ENCODE measurements around the gene RAPH1.
"Not testable (repeated sequence)": the region's sequence is repeated elsewhere in the genome, so short reads cannot be mapped to it uniquely, and the experiment has no call there.

RAPH1 gene

DNA sequence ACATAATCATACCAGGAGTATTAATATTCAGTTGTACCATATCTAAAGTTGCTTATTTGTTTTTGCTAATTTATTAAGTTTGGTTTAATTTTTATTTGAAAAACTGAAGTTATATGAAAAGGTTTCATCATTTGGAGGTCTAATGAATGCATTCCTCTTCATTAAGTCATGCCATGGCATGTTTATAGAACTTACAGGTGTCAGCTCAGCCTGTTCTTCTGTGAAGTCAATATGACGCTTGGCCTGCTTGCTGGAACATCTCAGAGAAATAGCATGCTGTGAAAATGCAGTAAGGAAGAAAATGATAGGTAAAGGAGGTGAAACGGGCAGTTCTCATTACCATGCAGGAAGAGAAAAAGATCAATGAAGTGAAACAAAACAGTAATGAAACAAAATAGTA, 58.2 kb downstream of the RAPH1 start:
- no peak for DNase-seq

DNA sequence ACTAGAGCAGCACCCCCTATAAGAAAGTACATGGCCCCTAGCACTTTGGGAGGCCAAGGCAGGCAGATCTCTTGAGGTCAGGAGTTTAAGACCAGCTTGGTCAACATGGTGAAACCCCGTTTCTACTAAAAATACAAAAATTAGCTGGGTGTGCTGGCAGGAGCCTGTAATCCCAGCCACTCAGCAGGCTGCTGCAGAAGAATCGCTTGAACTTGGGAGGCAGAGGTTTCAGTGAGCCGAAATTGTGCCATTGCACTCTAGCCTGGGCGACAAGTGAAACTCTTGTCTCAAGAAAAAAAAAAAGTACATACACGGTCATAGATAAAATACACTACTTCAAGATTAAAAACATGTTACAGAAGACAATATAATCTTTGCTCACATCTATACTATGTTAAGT, 63.8 kb downstream of the RAPH1 start:
- no peak for DNase-seq

DNA sequence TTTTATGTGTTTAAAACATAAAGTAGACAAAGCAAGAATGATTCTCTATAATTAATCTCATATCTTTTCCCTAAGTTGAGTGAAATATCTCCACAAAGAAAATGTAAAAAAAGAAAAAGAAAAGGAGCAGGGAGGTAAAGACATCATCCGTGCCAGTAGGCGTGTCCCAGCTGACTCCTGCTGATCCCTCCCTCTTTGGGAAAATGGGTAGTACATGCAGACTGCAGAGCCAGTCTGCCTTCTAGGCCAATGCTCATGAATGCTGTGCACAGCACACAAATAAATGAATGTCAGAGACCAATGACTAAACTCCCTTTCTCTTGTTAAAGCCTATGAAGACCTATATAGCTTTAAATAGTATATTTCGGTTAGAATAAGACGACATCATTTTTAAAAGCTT, 64.7 kb downstream of the RAPH1 start:
- DNase-seq: no peak

DNA sequence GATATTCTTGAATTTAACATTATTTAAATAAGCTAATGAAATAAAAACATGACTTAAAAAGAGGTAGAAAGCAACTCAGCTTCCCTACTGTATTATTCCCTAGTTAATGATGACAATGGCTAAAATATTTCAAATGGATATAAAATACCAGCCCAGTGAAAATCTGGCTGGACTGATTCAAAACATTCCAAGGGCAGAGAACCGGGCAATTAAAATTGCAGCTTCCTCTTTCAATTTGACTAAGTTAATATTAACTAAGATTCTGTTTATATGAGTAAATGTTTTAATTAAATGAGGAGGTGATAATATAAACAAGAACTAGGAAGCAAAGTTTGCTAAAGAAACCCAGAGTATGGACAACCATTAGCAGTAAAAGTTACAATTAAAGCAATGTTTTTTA, 65.6 kb downstream of the RAPH1 start:
- DNase-seq: no peak

DNA sequence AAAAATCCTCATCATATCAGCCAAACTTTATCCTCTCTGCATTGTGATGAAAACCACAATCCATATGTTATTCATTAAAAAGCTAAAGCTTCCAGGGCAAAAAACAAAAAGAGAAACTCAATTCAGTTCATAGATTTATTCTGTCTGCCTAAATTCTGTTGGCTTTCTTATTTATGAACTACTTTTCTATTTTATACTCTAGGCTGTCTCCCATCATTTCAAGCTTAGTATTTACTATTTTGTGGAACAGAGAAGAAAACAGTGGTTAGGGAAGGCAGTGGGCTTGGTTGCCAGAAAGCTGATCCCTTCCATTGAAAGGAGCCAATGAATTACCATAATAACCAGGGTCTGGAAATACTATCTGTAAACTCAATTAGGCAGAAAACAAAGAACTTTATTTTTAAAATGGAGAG, 71.8 kb downstream of the RAPH1 start:
- DNase-seq: no peak

DNA sequence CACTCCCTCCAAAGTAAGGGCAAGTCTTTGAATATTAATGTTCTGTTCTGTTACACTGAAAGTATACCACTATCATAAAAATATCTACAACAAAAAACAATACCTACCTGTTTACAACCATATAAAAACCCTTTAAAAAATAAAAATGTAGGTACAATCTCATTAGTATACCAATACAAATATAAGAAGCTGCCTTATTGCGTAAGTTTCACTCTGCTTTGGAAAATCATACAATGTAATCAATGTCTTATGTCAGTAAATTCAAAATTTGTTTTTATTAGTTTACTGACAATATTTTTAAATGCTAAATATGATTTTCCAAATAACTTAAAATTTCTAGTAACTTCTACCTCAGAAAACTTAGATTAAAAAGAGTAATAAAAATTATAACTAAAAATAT, 72.8 kb downstream of the RAPH1 start:
- no peak for DNase-seq

DNA sequence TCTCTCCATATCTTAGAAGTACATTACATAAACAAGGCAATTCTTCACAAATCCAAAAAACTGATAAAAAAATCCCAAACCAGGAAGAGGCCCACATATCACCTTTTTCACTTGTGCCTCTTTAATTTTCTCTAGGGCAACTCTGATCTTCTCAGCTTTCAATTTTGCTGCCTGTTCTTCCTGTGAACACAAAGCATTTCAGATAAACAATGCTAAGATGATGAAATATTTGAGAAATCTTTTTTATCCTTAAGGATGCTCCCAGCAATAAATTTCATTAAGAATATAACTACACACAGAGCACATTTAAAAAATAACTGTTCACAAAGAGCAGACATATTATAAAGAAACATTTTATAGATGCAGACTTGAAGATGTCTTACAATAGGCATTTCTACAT, 73.4 kb downstream of the RAPH1 start:
- no peak for DNase-seq

DNA sequence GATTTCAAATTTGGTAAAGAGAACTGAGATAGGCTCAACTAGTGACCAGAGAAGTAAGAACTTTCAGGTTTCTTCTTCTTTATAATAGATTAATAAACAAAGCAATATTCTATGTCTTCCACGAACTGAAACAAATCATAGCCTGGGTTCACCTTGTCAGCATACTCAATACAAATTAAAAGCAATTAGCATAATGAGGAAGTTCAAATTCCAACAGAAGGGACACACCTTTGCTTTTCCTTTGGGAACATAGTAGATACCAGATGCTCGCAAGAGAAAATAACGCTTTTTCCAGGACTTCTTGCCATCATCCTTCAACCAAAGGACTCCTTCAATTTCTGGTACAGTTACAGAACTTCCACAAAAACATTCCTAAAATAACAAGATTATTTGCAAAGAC, 79.9 kb downstream of the RAPH1 start:
- DNase-seq: no peak

DNA sequence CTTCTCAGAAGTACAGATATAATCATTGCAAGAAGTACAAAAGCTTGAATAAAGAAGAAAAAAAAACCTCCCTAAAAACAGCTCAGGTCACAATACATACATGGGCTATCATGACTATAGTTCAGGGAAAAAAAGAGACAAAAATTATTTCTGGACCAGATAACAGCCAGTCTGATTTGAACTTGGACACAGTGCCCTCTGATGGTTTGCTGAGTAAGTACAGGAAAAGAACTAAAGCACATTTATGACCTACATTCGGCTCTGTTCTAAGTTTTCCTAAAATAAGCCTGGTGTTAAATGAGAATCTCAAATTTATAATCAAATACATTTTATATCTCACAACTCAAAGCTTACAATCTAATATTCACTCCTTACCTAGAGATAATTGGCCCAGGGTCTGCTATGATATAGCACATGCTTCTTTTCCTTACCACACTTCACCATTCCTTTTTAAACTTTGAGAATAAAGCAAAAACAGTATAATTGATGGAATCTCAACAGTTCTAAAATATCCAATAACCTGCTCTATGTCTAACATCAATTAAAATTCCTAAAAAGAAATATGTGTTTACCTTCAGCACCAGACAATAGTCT, 81.1 kb downstream of the RAPH1 start:
- DNase-seq: peak; percentile 28

DNA sequence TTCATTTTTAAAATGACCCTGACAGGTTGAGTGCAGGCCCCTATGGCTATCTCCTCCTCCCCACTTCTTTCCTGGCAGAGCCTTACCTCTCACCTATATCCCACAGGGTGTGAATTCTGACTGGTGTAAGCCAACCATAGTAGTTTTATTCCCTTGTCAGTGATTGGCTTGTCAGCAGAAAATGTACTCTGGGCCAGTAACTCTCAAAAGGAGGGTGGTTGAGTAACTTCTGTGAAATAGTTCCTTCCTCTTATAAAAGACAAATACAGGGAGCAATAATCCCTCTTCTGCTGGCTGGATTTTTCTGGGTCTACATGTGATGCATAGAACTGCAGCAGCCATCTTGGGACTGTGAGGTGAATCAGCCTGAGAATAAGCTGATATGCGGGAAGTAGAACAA, 83.4 kb downstream of the RAPH1 start:
- DNase-seq: no peak

DNA sequence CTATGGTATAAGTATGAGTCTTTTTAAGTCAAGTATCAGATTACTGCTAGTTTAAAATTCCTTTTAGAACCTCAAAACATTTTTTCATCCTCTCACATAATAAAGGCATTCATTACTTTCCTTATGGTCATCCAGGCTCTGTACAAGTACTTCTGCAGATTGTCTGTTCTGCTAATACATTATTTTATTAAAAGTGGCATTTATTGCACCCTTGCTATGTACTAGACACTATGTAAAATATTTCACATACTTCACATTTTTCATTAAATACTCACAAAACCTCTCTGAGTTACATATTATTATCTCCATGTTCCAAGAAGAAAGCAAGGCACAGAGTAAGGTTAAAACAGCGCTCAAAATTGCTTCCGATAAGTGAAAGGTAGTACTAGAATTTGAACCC, 84.1 kb downstream of the RAPH1 start:
- no peak for DNase-seq

DNA sequence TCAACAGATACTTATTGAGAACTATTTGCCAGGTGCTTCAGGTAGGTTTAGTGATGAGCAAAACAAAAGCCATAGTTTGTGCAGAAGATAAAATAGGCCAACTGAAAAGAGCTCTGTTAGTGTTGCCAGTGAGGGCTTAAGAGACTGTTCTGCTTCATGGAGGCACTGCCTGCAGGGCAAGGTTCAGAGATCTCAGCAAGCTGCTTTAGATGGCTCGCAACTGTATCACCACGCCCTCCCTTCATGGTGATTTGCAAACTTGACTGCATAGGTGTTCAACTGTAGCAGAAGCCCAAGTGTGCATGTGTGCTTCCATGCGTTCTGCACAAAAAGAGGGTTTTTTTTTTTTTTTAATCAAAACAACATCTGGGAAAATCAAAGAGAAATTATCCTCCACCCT, 84.5 kb downstream of the RAPH1 start:
- no peak for DNase-seq

DNA sequence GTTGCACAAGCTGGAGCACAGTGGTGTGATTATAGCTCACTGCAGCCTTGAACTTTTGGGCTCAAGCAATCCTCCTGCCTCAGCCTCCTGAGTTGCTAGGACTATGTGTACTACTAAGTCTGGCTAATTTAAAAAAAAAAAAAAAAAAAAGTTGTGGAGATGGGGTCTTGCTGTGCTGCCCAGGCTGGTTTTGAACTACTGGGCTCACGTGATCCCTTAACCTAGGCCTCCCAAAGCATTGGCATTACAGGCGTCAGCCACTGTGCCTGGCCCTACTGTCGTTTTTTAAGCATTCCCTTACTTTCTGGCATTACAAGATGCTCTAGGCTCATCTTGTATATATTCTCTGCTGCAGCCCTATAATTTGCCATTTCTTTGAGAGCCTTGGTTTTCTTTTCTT, 88.3 kb downstream of the RAPH1 start:
- DNase-seq: no peak

DNA sequence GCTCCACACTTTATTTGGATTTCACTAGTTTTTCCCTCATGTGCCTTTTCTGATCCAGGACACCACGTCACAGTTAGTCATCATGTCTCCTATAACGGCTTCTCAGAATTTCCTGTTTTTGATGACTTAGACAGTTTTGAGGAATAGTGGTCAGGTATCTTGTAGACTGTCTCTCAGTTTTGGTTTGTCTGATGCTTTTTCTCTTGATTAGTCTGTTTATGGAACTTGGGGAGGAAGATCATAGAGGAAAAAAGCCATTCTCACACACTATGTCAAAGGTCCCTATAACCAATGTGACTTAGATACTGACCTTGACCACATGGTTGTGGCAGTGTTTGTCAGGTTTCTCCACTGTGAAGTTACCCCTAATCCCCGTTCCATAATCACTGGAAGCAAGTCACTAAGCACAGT, 89.0 kb downstream of the RAPH1 start:
- no peak for DNase-seq

DNA sequence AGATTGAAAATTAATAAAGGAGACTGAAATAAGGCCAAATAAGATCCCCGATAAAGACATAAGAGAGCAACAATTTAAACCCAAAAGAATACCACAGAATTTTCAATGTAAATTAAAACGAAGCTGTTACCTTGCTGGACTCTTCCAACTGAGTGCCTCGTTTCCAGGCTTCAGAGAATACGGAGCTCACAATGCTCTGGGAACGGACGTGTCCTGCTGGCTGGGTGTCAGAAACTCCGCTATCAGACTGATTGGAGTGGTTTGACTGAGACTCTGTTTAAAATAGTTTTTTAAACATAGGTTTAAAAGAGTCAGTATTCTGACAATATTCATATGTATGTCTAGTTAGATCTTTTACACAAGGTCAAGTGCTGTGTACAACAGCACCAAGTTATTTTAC, 90.4 kb downstream of the RAPH1 start:
- no peak for DNase-seq

DNA sequence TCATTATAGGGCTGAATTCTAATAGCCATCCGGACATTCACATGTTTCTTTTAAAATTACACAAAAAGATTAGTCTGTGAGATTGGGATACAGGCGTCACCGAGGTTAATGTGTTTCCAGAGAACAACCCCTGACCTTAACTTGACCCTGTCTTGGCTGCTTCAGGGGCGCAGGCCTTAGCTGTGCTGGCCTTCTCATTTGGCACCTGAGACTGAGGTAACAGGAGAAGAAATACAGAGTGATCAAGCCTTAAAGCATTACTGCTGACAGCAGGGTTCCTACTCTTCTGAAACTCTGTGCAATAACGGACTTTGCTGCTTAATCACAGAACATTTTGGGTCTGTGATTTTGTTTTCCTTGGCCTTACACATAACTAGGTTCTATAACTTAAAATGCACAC, 92.6 kb downstream of the RAPH1 start:
- DNase-seq: no peak

DNA sequence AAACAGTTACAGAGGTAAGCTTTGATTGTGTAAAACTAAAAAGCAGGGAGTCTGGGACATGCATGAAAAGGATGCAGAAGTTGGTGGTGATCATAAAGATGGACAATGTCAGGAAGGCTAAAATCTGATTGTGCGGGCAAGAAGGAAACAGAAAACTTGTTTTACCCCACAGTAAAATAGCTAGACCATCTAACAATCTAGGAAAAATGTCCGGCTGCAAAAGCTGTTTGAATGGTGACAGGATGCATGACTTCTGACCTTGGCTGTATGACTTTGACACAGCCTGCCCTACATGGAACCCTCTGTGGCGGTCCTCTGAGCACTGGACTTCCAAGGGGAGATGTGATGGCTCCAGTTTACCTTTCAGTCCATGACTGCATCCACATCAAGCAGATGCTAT, 93.6 kb downstream of the RAPH1 start:
- no peak for DNase-seq

DNA sequence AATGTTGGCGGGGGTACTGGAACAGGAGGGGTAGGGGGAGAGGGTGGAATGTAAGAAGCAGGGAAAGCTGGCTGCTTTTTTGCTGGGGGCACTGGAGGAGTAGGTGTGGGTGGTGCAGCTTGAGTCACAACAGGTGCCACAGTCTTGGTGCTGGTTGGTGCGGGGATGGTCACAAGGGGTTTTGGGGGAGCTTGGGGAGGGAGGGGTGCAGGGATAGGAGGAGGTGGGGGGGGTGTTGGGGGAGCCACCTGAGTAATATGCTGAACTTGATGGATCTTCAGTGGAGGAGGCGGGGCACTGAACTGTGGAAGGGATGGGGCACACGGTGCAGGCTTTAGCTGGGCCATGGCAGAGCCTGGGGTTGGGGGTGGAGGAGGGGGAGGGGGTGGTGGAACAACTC, 94.4 kb downstream of the RAPH1 start:
- DNase-seq: no peak

DNA sequence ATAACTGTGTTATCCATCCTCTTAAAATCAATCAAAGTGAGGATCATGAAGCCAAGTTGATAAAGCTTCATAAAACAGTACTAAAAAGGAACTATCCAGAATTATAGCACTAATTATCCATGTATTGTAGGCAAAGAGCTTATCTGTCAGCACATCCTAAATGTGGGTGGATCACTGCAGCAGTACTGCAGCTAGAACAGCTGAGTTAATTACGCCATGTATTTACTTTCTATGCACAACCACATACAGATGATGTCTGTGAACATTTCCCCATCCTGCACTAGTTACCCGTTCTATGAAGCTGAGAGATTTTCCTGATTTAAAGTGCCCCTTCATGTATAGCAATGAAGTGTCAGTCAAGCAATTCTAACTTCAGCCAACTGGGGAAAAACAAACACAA, 96.6 kb downstream of the RAPH1 start:
- no peak for DNase-seq

DNA sequence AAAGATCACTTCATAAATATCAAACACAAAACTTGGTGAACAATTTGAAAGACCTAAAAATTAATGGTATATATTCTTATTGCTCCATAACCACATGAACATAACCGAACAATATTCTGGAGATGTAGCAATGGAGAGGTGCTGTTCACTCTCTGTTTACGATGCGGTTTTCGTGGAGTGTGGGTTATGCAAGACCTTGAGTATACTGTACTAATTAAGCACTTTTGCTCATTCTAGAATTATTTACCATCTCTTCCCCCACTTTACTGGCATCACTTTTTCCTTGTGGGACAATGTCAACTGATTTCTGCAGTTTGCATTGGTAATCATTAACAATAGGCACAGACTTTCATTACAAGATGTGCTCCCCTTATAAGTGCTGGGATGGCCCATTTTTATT, 97.6 kb downstream of the RAPH1 start:
- no peak for DNase-seq

DNA sequence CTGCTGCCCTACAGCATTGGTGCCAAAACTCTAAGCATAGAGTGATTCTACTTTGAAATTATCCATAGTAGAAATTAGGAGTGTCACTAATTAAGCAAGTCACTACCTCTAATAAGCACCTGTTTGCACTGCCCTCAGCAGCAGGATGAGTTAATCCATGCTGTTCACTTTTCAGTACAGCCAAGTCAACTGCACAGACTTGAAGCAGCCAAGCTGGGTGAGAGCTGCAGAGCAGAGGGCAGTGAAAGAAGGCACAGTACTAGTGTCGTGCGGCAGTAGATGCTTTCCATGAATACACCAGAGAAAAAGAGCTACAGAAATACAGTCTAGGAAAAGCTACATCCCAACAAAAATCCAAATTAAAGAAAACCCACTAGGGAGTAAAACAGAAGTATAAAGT, 98.6 kb downstream of the RAPH1 start:
- DNase-seq: no peak

DNA sequence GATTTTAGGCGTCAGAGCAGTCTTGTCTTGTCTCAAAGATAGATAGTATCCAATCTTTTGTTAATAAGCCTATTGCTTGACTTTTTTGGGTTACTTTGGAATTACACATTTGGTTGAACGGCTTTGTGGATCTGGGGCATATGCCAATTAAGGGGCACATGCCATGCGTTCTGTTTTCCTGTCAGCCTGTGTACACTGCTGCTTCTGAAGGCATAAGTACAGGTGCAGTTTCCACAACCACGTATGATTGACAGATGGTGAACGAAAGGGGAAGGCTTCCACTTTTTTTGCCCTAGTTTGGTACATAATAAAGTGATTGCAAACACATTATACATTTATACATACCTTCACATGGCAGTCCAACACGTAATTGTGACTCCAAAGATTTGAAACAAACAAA, 102.3 kb downstream of the RAPH1 start:
- DNase-seq: no peak

DNA sequence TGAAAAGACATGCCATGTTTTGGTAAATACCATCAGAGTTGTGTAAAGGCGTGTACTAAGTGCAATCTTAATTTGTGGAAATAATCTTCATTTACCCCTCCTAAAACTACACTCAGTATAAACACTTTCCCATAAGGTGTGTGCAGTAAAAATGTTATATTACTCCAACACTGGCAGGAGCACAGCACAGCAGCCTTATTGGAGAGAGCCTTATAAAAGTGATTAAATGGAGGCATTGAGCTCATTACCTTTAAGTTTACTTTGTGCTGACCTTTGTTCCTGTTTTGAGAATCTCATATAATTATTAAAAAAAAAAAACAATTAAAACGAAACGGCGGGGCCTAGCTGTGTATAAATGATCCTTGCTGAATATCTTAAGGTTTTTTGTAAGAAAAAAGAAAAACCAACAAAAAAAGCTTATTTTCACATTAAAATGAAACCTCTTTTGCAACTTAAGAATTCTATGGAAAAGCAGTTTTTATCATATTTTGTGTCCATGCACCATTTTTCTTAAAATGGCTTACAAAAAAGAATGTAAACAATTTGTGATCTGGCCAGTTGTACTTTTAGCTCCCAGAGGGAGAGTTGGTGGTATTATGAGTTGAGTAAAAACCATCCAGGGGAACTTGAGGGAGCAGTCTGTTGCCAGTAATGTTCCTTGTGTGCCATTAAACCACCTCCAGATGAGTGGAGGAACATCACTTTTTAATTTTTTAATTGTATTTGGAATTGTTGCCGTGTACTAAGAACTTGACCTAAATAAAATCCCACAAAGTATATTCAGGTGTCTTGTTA, 103.5 kb downstream of the RAPH1 start:
- no peak for DNase-seq

DNA sequence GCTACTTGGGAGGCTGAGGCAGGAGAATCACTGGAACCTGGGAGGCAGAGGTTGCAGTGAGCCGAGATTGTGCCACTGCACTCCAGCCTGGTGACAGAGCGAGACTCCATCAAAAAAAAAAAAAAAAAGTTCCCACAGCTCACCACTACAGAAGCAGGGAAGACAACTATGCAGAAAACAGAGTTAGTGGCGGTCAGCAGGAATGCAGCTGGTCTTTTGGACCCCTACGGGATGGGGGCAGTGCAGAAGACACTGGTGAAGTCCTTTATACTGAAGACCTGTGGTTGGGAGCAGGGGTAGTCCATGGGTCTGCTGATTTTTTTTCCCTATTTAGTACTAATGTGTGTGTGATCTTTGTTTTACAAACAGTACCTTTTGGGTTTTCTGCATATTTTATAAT, 105.5 kb downstream of the RAPH1 start:
- DNase-seq: not testable (repeated sequence)

DNA sequence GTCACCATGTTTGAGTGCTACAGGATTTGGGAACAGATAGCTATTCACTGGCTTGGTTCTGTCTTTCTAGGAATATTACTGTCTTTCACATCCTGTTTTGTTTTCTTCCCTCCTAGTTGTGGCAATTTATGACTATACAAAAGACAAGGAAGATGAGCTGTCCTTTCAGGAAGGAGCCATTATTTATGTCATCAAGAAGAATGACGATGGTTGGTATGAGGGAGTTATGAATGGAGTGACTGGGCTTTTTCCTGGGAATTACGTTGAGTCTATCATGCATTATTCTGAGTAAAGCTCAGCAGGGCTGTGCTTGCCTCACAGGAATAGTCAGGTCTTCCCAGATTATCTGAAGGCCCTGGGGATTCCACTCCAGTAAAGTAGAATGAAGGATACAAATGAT, 108.0 kb downstream of the RAPH1 start:
- no peak for DNase-seq

All from DMS79 (cell line).